GM12878 (cell line): ENCODE data around the gene ATF3. TPM values are rescaled to one million over a fixed set of nuclear protein-coding genes. Genes with fewer than 3 reads are reported as not detected.
A peak's percentile ranks its signal among the peaks of the same experiment; 100 is the strongest.

ENCODE experiments used
- CBX5 ChIP-seq: sonication (generic); IDR thresholded peaks from 2 replicates; pipeline ENCODE4 v1.6.1; 2016; ENCODE audit warnings: low read depth, moderate library complexity, mild to moderate bottlenecking, inconsistent platforms
- CHD2 ChIP-seq: IDR thresholded peaks from 2 replicates; pipeline ENCODE4 v1.6.1; 2011; ENCODE audit warnings: low read depth, low read length, improper control_type of control experiment, borderline replicate concordance
- DPF2 ChIP-seq: fragments of 450-650 bp; IDR thresholded peaks from 2 replicates; pipeline ENCODE4 v1.6.1; 2017; ENCODE audit warnings: mild to moderate bottlenecking
- EZH2 ChIP-seq: IDR thresholded peaks from 2 replicates; pipeline ENCODE4 v1.6.1; 2012; ENCODE audit warnings: low read depth, mild to moderate bottlenecking, control low read depth, inconsistent platforms, low read length, borderline replicate concordance; ENCODE audit not compliant: control insufficient read depth
- NFYA ChIP-seq: IDR thresholded peaks from 2 replicates; pipeline ENCODE4 v1.6.1; 2011; ENCODE audit warnings: low read depth, mild to moderate bottlenecking, low read length, improper control_type of control experiment, borderline replicate concordance
- SRF ChIP-seq, 2 experiments: IDR thresholded peaks; 2 replicates each; pipeline ENCODE4 v1.6.1; 2011; ENCODE audit warnings: low read depth in 2 of 2, low read length in 2 of 2, mild to moderate bottlenecking in 1 of 2, moderate library complexity in 1 of 2
- ZNF622 ChIP-seq: fragments of 450-650 bp; IDR thresholded peaks from 2 replicates; pipeline ENCODE4 v1.6.1; 2017; ENCODE audit warnings: mild to moderate bottlenecking, inconsistent platforms
- ZZZ3 ChIP-seq: IDR thresholded peaks from 2 replicates; pipeline ENCODE4 v1.6.1; 2011; ENCODE audit warnings: low read depth; ENCODE audit not compliant: control insufficient read depth, insufficient read length
- polyA plus RNA-seq, 11 experiments: library from polyadenylated mRNA; depleted of rRNA in 4 of 11; unstranded in 6 of 11; stranded (reverse) in 5 of 11; fragments of >200 nt; fragmentation: Nextera tagmentation in 4 of 11; fragmentation: Illumina TruSeq in 1 of 11; extraction: Ambion mirVana in 4 of 11; extraction: Trizol in 1 of 11; gene quantifications; 1 replicate in 1 of 11; 2 replicates in 10 of 11; pipeline versions ENCODE4 v1.2.1 to v1.2.3, GENCODE V29; 2011 to 2016; ENCODE audit warnings: inconsistent platforms in 2 of 11, missing spikeins in 2 of 11, low read depth in 1 of 11
- total RNA-seq, 4 experiments: library from RNA; depleted of rRNA in 3 of 4; stranded (reverse); fragments of >200 nt in 3 of 4; fragmentation: Illumina TruSeq in 1 of 4; extraction: Trizol in 1 of 4; gene quantifications; 2 replicates each; pipeline versions ENCODE4 v1.2.1 to v1.2.3, GENCODE V29; 2013 to 2021
- TF ChIP-seq, protein P1 (sequence below): fragments of 450-650 bp; IDR thresholded peaks from 2 replicates; pipeline ENCODE4 v1.6.1; 2017; ENCODE audit warnings: mild to moderate bottlenecking, low read depth, inconsistent platforms; ENCODE audit not compliant: poor library complexity, severe bottlenecking
- TF ChIP-seq, protein P2 (sequence below), 3 experiments: IDR thresholded peaks in 2 of 3; conservative IDR thresholded peaks in 1 of 3; 2 replicates each; pipeline ENCODE4 v1.5.1; 2011; ENCODE audit warnings: low read depth in 3 of 3, low read length in 3 of 3, mild to moderate bottlenecking in 3 of 3, control low read depth in 2 of 3, moderate library complexity in 2 of 3, inconsistent platforms in 1 of 3, mixed read lengths in 1 of 3; ENCODE audit not compliant: control insufficient read depth in 2 of 3, insufficient read depth in 1 of 3; ENCODE audit errors: extremely low read depth in 1 of 3
- TF ChIP-seq, protein P3 (sequence below): fragments of 450-650 bp; IDR thresholded peaks from 2 replicates; pipeline ENCODE4 v1.6.1; 2017; ENCODE audit warnings: low read depth, mild to moderate bottlenecking, moderate library complexity
- TF ChIP-seq, protein P4 (sequence below): IDR thresholded peaks from 2 replicates; pipeline ENCODE4 v1.6.1; 2011; ENCODE audit warnings: borderline replicate concordance, low read depth, mild to moderate bottlenecking, moderate library complexity, mixed read lengths, low read length; ENCODE audit not compliant: insufficient read depth; ENCODE audit errors: extremely low read length
- TF ChIP-seq, protein P5 (sequence below): fragments of 450-650 bp; IDR thresholded peaks from 2 replicates; pipeline ENCODE4 v1.6.1; 2017; ENCODE audit warnings: mild to moderate bottlenecking
- TF ChIP-seq, protein P6 (sequence below): fragments of 450-650 bp; conservative IDR thresholded peaks from 2 replicates; pipeline ENCODE4 v1.6.1; 2017; ENCODE audit warnings: mild to moderate bottlenecking, moderate library complexity
- TF ChIP-seq, protein P7 (sequence below): IDR thresholded peaks from 2 replicates; pipeline ENCODE4 v1.6.1; 2011; ENCODE audit warnings: low read depth, low read length, improper control_type of control experiment, borderline replicate concordance

The ATF3 gene
- total and polyA plus RNA-seq, 10 of the 15 experiments (the other 5 are each of a cell fraction or from before 2014, with no cell fraction given): 3.0 to 13.9 (median 8.3) TPM

DNA sequence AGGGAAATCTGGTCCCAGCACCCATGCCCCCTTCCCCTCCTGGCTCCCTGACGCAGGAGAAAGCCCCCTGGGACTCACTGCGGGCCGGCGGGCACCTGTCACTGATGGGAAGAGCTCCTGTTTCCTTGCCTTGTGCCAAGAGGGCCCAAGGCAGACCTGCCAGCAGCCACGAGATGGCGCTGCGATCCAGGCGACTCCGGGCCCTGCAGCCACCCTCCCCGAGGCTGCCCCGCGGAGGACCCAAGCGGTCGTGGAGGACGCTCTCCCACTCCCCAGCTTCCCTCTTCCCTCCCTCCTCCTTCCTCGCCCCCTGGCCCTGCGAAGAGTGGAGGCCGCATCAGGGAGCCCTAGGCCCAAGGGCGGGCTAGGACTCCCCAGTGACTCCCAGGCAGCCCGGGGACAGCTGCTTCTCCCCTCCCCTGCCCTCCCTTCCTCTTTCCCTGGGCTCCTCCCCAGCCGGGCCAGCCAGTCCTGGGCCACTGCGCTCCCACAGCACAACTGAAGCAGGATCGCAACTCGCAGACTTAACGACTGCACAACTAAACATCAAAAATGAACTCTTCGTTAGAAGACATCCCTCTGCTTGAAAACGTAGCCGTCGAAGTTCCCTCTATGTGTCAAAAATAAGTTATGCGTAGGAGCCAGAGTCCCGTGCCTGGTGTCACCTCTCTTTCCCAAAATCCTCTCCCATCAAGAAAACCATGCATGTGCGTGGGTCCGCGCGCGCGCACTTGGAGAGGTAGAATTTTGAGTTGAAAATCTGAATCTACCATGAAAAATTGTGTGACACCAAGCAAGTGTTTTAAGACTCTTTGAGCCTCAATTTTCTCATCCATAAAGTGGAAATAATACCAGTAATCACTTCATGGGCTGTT is 56.9 kb downstream of the ATF3 start (continued):
- TF ChIP-seq, protein P1, sequence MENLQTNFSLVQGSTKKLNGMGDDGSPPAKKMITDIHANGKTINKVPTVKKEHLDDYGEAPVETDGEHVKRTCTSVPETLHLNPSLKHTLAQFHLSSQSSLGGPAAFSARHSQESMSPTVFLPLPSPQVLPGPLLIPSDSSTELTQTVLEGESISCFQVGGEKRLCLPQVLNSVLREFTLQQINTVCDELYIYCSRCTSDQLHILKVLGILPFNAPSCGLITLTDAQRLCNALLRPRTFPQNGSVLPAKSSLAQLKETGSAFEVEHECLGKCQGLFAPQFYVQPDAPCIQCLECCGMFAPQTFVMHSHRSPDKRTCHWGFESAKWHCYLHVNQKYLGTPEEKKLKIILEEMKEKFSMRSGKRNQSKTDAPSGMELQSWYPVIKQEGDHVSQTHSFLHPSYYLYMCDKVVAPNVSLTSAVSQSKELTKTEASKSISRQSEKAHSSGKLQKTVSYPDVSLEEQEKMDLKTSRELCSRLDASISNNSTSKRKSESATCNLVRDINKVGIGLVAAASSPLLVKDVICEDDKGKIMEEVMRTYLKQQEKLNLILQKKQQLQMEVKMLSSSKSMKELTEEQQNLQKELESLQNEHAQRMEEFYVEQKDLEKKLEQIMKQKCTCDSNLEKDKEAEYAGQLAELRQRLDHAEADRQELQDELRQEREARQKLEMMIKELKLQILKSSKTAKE: no peak
- TF ChIP-seq ZNF622 (no peak), NFYA (no peak), DPF2 (0 out of 2 replicates have a peak, but pooled peaks have one; percentile 44), EZH2 (no peak), CBX5 (no peak), ZZZ3 (no peak), CHD2 (no peak; the same call in 1 of the 2 replicates), SRF (IDR thresholded peaks at IDR 0.05; ENCODE audit: low read depth in 2 of 2, low read length in 2 of 2) (no peak)
- TF ChIP-seq, protein P2, sequence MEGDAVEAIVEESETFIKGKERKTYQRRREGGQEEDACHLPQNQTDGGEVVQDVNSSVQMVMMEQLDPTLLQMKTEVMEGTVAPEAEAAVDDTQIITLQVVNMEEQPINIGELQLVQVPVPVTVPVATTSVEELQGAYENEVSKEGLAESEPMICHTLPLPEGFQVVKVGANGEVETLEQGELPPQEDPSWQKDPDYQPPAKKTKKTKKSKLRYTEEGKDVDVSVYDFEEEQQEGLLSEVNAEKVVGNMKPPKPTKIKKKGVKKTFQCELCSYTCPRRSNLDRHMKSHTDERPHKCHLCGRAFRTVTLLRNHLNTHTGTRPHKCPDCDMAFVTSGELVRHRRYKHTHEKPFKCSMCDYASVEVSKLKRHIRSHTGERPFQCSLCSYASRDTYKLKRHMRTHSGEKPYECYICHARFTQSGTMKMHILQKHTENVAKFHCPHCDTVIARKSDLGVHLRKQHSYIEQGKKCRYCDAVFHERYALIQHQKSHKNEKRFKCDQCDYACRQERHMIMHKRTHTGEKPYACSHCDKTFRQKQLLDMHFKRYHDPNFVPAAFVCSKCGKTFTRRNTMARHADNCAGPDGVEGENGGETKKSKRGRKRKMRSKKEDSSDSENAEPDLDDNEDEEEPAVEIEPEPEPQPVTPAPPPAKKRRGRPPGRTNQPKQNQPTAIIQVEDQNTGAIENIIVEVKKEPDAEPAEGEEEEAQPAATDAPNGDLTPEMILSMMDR (IDR thresholded peaks at IDR 0.05 in 2 of 3, conservative IDR thresholded peaks at IDR 0.05 in 1 of 3; ENCODE audit: control insufficient read depth in 2 of 3, extremely low read depth in 1 of 3, insufficient read depth in 1 of 3, low read depth in 3 of 3, low read length in 3 of 3): peak; percentile 90 to 98 (median 94)
- TF ChIP-seq, protein P3, sequence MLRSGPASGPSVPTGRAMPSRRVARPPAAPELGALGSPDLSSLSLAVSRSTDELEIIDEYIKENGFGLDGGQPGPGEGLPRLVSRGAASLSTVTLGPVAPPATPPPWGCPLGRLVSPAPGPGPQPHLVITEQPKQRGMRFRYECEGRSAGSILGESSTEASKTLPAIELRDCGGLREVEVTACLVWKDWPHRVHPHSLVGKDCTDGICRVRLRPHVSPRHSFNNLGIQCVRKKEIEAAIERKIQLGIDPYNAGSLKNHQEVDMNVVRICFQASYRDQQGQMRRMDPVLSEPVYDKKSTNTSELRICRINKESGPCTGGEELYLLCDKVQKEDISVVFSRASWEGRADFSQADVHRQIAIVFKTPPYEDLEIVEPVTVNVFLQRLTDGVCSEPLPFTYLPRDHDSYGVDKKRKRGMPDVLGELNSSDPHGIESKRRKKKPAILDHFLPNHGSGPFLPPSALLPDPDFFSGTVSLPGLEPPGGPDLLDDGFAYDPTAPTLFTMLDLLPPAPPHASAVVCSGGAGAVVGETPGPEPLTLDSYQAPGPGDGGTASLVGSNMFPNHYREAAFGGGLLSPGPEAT: no peak
- TF ChIP-seq, protein P4, sequence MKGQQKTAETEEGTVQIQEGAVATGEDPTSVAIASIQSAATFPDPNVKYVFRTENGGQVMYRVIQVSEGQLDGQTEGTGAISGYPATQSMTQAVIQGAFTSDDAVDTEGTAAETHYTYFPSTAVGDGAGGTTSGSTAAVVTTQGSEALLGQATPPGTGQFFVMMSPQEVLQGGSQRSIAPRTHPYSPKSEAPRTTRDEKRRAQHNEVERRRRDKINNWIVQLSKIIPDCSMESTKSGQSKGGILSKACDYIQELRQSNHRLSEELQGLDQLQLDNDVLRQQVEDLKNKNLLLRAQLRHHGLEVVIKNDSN: no peak
- TF ChIP-seq, protein P5, sequence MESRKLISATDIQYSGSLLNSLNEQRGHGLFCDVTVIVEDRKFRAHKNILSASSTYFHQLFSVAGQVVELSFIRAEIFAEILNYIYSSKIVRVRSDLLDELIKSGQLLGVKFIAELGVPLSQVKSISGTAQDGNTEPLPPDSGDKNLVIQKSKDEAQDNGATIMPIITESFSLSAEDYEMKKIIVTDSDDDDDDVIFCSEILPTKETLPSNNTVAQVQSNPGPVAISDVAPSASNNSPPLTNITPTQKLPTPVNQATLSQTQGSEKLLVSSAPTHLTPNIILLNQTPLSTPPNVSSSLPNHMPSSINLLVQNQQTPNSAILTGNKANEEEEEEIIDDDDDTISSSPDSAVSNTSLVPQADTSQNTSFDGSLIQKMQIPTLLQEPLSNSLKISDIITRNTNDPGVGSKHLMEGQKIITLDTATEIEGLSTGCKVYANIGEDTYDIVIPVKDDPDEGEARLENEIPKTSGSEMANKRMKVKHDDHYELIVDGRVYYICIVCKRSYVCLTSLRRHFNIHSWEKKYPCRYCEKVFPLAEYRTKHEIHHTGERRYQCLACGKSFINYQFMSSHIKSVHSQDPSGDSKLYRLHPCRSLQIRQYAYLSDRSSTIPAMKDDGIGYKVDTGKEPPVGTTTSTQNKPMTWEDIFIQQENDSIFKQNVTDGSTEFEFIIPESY: no peak
- TF ChIP-seq, protein P6, sequence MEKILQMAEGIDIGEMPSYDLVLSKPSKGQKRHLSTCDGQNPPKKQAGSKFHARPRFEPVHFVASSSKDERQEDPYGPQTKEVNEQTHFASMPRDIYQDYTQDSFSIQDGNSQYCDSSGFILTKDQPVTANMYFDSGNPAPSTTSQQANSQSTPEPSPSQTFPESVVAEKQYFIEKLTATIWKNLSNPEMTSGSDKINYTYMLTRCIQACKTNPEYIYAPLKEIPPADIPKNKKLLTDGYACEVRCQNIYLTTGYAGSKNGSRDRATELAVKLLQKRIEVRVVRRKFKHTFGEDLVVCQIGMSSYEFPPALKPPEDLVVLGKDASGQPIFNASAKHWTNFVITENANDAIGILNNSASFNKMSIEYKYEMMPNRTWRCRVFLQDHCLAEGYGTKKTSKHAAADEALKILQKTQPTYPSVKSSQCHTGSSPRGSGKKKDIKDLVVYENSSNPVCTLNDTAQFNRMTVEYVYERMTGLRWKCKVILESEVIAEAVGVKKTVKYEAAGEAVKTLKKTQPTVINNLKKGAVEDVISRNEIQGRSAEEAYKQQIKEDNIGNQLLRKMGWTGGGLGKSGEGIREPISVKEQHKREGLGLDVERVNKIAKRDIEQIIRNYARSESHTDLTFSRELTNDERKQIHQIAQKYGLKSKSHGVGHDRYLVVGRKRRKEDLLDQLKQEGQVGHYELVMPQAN: no peak; the same call in 1 of the 2 replicates
- TF ChIP-seq, protein P7, sequence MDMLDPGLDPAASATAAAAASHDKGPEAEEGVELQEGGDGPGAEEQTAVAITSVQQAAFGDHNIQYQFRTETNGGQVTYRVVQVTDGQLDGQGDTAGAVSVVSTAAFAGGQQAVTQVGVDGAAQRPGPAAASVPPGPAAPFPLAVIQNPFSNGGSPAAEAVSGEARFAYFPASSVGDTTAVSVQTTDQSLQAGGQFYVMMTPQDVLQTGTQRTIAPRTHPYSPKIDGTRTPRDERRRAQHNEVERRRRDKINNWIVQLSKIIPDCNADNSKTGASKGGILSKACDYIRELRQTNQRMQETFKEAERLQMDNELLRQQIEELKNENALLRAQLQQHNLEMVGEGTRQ: no peak
